HG03159 (cell line): ENCODE data around the gene SALL3.

Experiments
- ATAC-seq: cut with Tn5 transposase; IDR thresholded peaks from one replicate; pipeline ENCODE4 v1.9.1; 2021; ENCODE audit warnings: mild to moderate bottlenecking, moderate library complexity; ENCODE audit not compliant: unreplicated experiment

SALL3 gene

DNA sequence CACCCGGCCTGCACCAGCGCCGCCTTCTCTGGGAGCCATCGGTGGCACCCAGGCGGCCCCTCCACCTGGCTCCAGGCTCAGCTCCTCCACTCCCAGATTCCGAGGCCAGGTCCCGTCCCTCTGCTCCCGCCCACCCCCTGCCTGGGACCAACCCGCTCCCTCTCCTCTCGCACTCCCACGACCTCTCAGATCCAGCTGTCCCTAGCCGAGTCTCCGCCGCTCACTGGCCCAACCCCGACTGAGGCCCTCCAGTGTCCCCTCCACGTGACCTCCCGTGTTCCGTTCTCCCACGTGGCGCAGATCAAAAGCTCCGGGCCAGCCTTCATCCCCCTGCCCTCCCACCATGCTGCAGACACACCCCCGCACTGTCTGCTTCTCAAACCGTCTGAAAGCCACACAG, 14.4 kb upstream of the SALL3 start:
- no peak for ATAC-seq

DNA sequence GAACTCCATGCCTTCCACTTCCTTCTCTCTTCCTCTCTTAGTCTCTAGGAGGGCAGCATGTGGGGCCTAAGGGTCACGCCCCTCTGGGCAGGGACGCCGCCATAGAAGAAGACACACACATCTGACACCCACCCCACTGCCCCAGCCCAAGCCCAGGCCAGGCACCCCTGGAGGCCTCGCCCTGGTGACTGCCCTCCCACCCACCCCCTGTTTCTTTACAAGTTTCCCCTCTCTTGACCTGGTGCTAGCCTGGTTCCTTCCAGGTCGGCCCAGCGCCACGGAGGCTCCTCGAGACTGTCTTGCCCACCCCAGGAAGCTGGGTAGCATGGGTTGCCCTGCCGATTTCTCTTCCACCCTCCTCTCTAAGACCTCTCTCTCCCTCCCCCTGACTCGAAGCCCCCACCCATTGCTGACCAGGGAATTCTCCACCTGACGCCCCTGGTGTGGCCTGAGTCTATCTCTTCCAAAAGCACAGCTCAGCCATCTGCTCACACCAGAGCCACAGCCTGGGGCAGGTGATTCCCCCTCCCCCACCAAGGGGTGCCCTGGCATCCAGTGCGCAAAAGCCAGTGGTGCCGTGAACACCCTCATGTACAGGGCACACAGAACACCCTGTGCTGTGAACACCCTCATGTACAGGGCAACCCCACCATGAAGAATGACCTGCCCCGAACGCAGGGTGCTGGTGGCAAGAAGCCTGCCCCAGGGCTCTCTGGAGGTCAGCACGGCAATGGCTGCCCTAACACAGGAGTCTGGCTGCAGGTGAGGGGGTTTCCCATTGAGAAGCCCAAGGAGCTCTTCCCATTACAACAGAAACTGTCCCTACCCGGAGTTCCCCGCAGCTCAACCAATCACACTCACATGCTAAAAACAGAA, 13.5 kb upstream of the SALL3 start:
- no peak for ATAC-seq

DNA sequence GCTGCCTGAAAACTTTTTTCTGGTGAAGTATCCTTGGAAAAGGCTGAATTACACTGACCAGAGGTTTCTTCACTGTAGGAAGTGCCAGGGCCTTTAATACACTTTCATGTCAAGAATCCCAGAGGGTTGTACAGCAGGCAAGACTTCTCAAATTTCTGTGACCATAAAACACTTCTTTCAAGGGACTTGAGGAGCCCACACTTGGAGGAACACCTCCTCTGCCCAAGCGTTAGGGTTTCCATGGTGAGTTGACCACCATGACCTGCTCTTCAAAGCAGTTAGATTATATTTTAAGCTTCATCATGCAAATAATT, 12.9 kb upstream of the SALL3 start:
- no peak for ATAC-seq

DNA sequence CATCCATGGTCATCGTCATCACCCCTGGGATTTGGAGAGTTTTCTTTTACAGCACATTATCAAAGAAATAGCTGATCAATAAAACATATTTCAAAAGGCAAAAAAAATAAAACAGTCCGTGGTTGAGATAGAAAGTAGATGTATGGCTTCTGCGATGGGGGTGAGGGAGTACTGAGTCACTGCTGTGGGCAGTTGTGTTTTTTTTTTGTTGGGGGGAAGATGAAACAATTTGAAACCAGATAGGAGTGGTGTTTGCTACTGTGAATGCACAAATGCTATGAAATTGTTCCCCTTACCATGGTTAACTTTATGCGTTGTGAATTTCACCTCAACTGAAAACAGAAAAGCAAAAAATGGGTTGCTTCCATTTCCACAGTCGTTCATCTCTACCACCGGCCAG, 11.9 kb upstream of the SALL3 start:
- ATAC-seq, result no peak

- ATAC-seq, result no peak
These were observed 9.9 kb upstream of the SALL3 start for GRCh38 chr18:78969574-78970315.

GRCh38 chr18:78970774-78971333, 8.8 kb upstream of the SALL3 start:
- no peak for ATAC-seq

DNA sequence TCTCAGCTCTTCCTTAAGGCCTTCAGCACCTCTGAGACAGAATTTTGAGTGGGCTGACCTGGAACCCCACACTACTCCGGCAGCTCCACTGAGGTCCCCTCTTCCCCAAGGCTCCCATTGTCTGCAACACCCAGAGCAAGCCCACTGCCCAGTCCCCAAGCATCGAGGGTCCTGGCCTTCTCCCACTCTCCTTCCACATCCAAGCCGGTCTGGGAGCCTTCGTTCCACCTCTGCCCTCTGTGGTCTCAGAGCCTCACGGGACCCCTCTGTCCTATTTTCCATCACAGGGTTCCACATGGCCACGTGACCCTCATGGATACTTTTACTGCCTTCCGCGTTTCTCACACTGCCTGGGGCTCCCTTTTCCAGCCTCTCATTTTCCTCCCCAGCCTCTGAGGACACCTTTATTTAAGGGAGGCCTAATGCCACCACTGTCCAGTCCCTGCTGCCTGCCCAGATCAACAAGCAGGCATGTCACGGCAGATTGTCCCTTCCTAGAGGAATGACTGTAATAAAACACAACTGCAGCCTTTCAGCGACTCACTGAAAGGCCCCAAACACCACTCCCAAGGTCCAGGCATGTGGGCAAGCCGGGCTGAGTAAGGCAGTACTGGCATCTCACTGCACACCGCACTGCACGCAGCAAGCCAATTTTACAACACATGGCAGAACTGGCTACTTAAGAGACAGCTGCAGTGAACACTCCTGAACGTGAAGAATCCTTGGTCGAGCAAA, 7.9 kb upstream of the SALL3 start:
- ATAC-seq, result no peak

- ATAC-seq, result no peak
These were observed 7.2 kb upstream of the SALL3 start for GRCh38 chr18:78972385-78972918.

DNA sequence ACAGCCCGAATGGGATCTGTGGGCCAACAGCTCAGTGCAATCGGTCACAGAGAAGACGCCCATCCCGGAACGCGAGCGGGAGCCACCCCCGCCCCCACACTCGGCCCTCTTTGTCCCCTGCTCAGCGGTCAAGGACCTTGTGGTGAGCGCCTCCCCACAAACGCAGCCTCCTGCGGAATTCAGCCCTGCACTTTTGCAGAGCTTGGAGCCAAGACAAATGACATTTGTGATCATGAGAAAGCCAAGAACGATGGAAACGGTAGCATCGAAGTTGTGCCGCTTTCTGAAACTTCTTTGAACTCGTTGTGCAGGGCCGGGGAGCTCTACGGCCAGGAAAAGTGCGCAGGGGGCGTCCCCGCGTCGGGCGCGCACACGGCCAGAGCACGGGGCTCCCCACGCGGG, 6.7 kb upstream of the SALL3 start:
- ATAC-seq, result no peak

DNA sequence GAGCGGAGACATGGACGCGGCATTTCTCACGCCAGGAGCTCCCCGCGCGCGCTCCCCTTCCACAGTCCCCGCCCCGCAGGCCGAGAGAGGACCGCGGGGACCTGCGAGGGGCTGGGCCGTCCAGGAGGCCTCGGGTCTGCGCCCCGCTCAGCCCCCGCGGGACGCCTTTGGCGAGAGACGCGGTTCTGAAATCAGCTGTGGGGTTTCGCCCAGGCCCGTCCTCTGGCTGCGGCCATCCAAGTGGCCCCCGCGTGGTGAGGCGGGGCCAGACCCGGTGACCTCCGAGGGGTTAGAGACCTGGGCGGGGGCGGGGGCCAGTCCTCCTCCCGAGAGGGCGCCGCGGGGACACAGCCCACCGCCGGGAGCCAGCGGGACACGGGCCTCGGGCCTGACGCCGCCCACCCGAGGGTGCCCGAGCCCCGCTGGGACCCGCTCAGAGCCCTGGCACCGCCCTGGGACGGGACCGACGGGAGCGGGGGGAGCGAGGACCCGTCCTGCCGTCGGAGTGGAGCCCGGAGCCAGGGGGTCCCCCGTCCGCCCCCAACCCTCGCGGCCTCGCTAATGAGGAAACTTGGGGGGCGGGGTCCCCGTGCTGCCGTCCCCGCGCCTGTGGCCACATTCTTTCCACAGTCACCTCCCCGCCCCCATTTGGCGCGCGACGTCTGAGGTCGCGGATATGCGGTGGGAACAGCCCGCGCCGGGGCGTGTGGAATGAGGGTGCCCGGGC, 6.1 kb upstream of the SALL3 start:
- ATAC-seq, result no peak

GRCh38 chr18:78974115-78974761, 5.4 kb upstream of the SALL3 start:
- no peak for ATAC-seq

DNA sequence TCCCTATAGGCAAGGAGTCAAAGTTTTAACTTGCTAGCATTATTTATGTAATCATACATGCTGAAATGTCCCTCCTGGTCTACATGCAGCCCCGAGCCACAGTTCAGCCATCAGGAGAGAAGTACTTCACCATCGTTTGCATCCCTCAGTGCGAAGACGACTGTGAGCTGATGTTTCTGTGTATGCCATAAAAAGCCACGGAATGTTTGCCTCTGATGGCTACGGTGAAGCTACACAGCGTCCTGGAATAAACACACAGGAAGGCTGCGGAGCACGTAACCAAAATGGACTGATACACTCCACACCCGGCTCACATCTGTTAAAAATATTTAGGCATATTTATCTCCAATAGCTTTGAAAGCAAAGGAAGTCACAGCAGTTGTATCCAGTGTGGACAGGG, 4.3 kb upstream of the SALL3 start:
- ATAC-seq, result no peak

DNA sequence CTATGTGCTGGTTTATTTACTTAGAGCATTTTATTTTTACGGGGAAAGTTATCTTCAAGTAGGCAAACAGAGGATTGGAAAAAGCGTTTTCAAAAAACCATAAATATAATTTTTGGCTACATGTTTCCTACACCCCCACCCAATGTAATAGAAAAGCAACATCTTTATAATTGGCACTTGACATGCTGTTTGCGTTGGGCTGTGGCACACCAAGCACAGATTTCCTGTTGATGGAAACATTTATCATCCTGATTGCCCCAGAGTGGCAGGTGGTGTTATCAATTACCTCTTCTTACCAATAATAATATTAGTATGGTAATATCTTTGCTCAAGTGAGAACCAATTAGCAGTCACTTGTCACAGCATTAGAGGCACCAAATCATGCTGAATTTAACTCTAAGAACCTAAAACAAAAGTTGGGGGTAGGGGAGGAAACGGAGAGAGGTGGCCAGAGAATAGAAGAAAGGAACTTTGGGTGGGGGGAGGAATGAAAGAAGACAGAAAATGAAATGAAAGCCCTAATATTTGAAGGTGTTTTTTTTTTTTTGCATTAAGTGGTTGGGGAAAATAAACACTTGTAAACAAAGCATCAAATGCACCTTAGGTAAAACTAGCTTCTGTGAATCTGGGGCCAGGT, 3.8 kb upstream of the SALL3 start:
- ATAC-seq, result no peak

DNA sequence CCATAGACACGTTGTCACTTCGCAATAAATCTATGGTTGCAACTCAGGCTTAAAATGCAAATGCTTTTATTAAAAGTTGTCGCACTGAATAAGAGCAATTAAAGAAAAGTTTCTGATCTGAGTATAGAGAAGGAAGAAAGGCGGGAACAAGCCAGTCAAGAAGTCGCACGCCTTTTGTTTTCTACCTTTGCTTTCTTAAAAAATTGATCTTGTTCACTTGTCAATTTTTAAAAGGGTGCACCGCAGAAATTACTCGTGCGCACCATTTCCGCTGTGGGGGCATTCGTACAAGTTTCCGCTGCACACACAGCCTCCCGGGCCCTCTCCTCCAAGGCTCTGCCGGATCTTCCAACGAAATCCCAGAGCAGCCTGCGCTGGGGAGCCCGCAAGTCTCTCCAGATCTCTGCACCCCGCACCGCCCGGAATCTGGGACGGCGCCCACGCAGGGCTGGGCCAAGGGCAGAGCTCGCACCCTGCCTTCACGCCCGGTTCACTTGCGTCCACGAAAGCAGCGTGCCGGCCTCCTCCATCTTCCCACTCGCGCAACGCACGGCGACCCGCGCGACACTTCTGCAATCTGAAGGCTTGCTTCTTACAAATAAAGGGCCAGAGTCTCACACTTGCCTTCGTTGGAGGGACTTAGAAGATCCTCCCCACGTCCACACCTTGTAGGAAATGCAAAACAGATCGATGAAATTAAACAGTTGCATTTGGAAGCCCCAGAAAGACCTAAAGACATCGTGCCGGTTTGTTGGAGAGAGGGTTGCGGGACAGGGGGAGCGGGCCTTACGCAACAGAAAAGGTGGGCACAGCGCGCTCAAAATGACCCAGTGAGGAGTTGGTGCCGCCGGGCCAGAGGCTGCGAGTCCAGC, 2.6 kb upstream of the SALL3 start:
- ATAC-seq, result no peak

GRCh38 chr18:78977637-78978348, 1.8 kb upstream of the SALL3 start:
- ATAC-seq, result no peak

DNA sequence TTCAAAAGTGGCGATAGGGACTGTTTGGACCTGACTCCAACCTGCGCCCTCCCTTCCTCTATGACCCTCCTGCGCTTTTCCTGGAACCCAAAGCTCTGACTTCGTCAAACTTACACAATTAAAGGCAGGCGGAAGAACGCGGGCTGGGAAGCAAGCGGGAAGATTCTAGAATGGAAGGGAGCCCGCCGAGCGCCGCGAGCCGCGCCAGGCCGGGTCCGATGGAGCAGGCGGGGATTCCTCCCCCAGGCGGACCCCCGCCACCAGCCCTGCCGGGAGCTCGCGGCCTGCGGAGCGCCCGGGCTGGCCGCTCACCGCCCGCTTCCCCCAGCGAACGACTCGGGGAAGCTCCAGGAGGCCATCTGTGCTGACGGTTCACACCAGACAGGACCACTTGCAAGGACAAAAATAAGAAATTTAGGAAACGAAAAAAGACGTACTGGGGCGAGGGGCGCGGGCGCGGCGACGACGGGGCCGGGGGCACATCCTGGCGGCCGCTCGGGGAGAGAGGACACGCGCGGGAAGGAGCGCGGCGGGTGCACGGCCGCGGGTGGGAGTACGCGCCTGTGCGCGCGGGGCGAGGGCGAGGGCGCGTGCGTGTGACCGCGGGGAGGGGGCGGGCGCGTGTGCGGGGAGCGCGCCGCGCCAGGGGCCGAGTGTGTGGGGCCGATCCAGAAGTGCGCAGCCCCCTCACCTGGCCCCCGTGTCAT, 1.1 kb upstream of the SALL3 start:
- no peak for ATAC-seq

DNA sequence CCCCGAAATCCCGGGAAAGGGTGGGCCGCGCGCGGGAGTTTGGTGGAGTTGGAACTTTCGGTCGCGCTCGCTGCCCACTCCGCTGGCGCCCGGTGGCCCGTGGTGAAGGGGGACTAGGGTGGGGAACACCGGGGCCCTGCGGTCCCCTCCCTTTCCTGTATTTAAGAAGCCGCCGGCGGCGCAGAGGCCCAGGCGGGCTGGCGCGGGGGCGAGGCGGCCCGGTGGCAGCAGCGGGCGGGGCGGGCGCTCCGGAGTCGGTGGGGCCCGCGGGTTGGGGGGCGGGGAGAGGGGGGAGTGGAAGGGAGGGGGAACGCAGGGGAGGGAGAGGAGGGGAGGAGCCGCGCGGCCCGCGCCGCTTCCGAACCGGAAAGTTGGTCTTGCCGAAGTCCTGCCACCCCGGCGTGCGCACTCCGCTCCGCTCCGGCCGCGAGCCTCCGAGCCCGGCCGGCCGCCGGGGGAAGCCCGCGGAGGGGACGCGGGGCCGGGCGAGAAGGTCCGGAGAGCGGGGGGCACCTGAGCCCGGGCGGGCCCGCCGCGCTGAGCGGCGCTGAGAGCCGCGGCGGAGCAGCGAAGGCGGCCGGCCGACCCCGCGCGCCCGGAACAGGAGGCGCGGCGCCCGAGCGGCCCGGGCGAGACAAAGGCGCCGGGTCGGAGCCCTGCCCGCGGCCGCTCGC, 425 bp upstream of the SALL3 start:
- ATAC-seq, result no peak
